ENCODE results near the gene SH3RF3.

SH3RF3 gene

DNA sequence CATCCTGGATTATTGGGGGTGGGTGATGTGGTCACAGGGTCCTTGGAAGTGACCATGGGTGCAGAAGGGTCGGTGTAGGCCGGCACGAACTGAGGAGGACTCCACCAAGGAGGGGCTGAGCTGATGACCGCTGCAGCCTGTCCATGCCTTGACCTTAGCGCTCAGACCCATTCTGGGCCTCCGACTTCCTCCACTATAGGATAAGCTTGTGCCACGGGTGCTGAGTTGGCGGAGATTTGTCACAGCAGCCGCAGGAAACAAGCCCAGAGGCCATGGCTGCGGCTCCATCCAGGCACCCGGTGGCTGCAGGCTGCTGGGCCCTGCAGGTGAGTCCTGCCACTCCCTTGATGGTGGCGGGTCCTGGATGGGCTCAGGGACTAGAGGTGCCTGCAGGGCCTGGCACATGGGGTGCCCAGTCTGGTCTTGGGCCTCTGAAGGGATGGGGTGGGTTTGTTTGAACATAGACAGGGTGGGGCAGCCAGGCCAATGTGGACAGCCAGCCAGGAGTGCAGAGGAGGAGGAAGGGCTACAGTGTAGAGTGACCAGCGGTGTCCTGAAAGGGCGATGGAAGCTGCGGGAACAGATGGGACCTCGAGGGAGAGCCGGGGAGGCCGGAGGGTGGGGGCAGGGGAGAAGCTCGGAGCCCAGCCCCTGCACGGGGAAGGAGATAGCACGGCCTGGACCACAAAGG lies 400.0 kb downstream of the SH3RF3 start:
- no peak overlapping the region for H3K4me3 ChIP-seq (IDR thresholded peaks at IDR 0.05; ENCODE audit: insufficient read depth, low read depth, low read length)
- no peaks in the 10 kb centered on the region for H4K20me1 ChIP-seq (ENCODE audit: insufficient read depth)
- H3K27ac ChIP-seq: no peak overlapping the region
- TF ChIP-seq, protein P1, sequence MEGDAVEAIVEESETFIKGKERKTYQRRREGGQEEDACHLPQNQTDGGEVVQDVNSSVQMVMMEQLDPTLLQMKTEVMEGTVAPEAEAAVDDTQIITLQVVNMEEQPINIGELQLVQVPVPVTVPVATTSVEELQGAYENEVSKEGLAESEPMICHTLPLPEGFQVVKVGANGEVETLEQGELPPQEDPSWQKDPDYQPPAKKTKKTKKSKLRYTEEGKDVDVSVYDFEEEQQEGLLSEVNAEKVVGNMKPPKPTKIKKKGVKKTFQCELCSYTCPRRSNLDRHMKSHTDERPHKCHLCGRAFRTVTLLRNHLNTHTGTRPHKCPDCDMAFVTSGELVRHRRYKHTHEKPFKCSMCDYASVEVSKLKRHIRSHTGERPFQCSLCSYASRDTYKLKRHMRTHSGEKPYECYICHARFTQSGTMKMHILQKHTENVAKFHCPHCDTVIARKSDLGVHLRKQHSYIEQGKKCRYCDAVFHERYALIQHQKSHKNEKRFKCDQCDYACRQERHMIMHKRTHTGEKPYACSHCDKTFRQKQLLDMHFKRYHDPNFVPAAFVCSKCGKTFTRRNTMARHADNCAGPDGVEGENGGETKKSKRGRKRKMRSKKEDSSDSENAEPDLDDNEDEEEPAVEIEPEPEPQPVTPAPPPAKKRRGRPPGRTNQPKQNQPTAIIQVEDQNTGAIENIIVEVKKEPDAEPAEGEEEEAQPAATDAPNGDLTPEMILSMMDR (conservative IDR thresholded peaks at IDR 0.05; ENCODE audit: low read depth, low read length): no peak
- no peaks in the 10 kb centered on the region for H3K36me3 ChIP-seq (ENCODE audit: insufficient read depth)
- no peak overlapping the region for H3K4me2 ChIP-seq
- no peaks in the 10 kb centered on the region for H3K27me3 ChIP-seq (ENCODE audit: insufficient read depth, low read depth)
- H3K79me2 ChIP-seq (ENCODE audit: insufficient read depth, low read depth): no peaks in the 10 kb centered on the region
- H3K9ac ChIP-seq: no peak overlapping the region
- no peak overlapping the region for H2AFZ ChIP-seq (ENCODE audit: low read depth)
- H3K4me1 ChIP-seq (ENCODE audit: low read depth, poor library complexity, severe bottlenecking): no peaks in the 10 kb centered on the region

DNA sequence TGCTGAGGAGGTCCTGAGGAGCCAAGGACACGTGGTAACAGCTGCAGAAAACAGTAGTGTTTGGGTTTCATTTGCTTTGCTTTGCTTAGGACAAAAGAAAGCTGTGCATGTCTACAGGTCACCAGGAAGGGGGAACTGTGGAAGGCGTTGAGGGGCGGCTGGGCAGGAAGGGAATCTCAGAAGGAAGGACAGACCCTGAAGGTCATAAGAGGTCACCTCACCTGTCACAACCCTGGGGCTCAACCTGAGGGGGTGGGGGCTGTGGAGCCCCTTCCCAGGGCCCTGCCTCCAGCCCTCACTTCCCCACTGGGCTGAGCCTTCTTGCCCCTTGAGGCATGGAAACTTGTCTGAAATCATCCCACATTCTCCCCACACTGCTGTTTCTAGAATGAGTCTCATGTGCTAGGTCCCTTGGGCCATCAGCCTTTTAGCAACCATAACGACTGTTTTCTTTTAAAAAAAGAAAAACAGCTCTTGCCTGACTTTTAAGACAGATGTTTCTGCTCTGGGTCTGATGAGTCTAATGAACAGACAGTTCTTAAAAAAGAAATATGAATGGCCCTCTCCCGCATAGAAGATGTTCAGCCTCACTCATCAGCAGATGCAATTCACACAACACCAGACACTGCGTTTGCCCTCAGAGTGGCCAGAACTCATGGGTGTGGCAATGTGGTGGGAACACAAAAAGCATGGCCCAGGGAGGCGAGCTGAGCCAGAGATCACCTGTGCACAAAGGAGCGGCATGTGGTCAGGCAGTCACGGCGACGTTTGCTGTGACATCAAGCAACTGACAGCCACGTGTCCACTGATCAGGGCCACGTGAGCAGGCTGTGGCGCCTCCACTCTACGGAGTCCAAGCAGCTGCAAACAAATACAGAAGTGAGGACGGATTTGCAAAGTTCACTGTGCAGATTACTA lies 400.8 kb downstream of the SH3RF3 start:
- Histone ChIP-seq H3K27ac (no peak overlapping the region), H3K9ac (no peak overlapping the region), H2AFZ (ENCODE audit: low read depth) (no peak overlapping the region), H3K79me2 (ENCODE audit: insufficient read depth, low read depth) (no peaks in the 10 kb centered on the region), H3K4me1 (ENCODE audit: low read depth, poor library complexity, severe bottlenecking) (no peaks in the 10 kb centered on the region), H3K4me3 (IDR thresholded peaks at IDR 0.05; ENCODE audit: insufficient read depth, low read depth, low read length) (no peak overlapping the region), H3K36me3 (ENCODE audit: insufficient read depth) (no peaks in the 10 kb centered on the region), H3K4me2 (no peak overlapping the region), H3K27me3 (ENCODE audit: insufficient read depth, low read depth) (no peaks in the 10 kb centered on the region), H4K20me1 (ENCODE audit: insufficient read depth) (no peaks in the 10 kb centered on the region)
- TF ChIP-seq, protein P1 (conservative IDR thresholded peaks at IDR 0.05; ENCODE audit: low read depth, low read length): no peak

DNA sequence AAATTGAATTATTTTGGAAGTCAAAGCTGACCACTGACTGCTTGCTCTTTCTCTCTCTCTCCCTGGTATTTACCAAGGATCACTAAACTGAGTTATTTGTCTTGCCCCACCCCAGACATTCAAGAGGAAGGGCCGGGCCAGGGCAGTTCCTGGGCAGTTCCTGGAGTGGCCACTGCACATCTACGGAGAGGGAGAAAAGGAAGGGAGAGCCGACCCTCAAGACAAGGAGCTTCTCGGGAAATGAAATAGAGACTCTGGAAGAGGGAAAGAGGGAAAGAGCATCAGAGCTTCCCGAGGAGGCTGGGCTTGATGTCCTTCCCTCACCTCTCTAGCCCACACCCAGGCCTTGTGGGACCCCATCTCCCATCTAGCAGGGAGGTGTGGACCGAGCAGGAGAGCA lies 401.7 kb downstream of the SH3RF3 start:
- Histone ChIP-seq H3K4me3 (IDR thresholded peaks at IDR 0.05; ENCODE audit: insufficient read depth, low read depth, low read length) (no peak overlapping the region), H3K79me2 (ENCODE audit: insufficient read depth, low read depth) (no peaks in the 10 kb centered on the region), H4K20me1 (ENCODE audit: insufficient read depth) (no peaks in the 10 kb centered on the region), H3K36me3 (ENCODE audit: insufficient read depth) (no peaks in the 10 kb centered on the region), H3K27me3 (ENCODE audit: insufficient read depth, low read depth) (no peaks in the 10 kb centered on the region), H3K27ac (no peak overlapping the region), H2AFZ (ENCODE audit: low read depth) (no peak overlapping the region), H3K4me1 (ENCODE audit: low read depth, poor library complexity, severe bottlenecking) (no peaks in the 10 kb centered on the region), H3K9ac (no peak overlapping the region), H3K4me2 (no peak overlapping the region)
- TF ChIP-seq, protein P1 (conservative IDR thresholded peaks at IDR 0.05; ENCODE audit: low read depth, low read length): no peak

DNA sequence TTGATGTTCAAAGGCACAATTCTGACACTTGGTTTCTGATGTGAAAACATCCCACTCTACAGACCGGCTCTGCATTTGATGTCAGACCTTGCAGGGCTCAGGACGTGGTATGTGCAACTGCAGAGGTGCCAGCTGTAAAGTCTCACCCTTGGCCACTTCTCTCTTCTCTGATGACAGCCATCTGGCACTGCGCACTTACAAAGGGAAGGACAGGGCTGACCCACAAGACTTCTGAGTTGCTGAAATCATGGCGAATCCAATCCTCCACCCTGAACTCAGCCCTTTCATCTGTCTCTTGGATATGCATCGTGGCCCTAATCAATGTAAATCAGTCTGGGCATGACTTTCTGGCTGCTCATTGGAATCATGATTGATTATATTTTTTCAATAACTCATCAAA lies 402.2 kb downstream of the SH3RF3 start:
- Histone ChIP-seq H2AFZ (ENCODE audit: low read depth) (no peak overlapping the region), H3K9ac (no peak overlapping the region), H3K4me3 (IDR thresholded peaks at IDR 0.05; ENCODE audit: insufficient read depth, low read depth, low read length) (no peak overlapping the region), H4K20me1 (ENCODE audit: insufficient read depth) (no peaks in the 10 kb centered on the region), H3K27ac (no peak overlapping the region), H3K27me3 (ENCODE audit: insufficient read depth, low read depth) (no peaks in the 10 kb centered on the region), H3K36me3 (ENCODE audit: insufficient read depth) (no peaks in the 10 kb centered on the region), H3K4me1 (ENCODE audit: low read depth, poor library complexity, severe bottlenecking) (no peaks in the 10 kb centered on the region), H3K4me2 (no peak overlapping the region), H3K79me2 (ENCODE audit: insufficient read depth, low read depth) (no peaks in the 10 kb centered on the region)
- TF ChIP-seq, protein P1 (conservative IDR thresholded peaks at IDR 0.05; ENCODE audit: low read depth, low read length): no peak

Measured in KMS-11 (cell line).